Ascending aorta (tissue), 2 donors: ENCODE data around the gene C10orf90. TPM values are rescaled to one million over a fixed set of nuclear protein-coding genes. Genes with fewer than 3 reads are reported as not detected.

Source experiments
- DNase-seq, 2 donors: peaks; one replicate each; pipeline ENCODE4 v3.0.0-alpha.2; 2019; ENCODE audit warnings: low spot score in 2 of 2
- H3K27ac ChIP-seq, 2 donors: fragments of 200-600 bp; sonication (generic); one replicate each; pipeline ENCODE4 v1.5.1; 2016 to 2017; ENCODE audit warnings: mild to moderate bottlenecking in 1 of 2
- H3K27me3 ChIP-seq: fragments of 200-600 bp; sonication (generic); one replicate; pipeline ENCODE4 v1.5.1; 2017
- H3K36me3 ChIP-seq, 2 donors: fragments of 200-600 bp; sonication (generic); one replicate each; pipeline ENCODE4 v1.5.1; 2016
- H3K4me1 ChIP-seq, 2 donors: fragments of 200-600 bp; sonication (generic); one replicate each; pipeline ENCODE4 v1.5.1; 2016 to 2017; ENCODE audit warnings: mild to moderate bottlenecking in 1 of 2
- H3K4me3 ChIP-seq, 2 donors: fragments of 200-600 bp; sonication (generic); one replicate each; pipeline ENCODE4 v1.5.1; 2016 to 2017; ENCODE audit warnings: mild to moderate bottlenecking in 1 of 2
- H3K9me3 ChIP-seq, 2 donors: fragments of 200-600 bp; sonication (generic); one replicate each; pipeline ENCODE4 v1.5.1; 2016
- CTCF ChIP-seq, 3 experiments: fragments of 200-600 bp in 2 of 3; fragments of 450-650 bp in 1 of 3; sonication (generic) in 2 of 3; IDR thresholded peaks; one replicate each; pipeline ENCODE4 v1.5.1; 2016 to 2019; ENCODE audit warnings: antibody characterized with exemption in 3 of 3, mild to moderate bottlenecking in 1 of 3, moderate library complexity in 1 of 3
- intact Hi-C: fragments of 100-400 bp; cut with DNase I; formaldehyde crosslinking; loops from one replicate; pipeline ENCODE4 v1.15.1; 2023
- total RNA-seq: library from RNA; depleted of rRNA; stranded (reverse); fragments of >200 nt; gene quantifications from one replicate; pipeline ENCODE4 v1.1.0, GENCODE V29; 2016

C10orf90 gene
- total RNA-seq, 1 donor from 2014 or later, result not detected

GRCh38 chr10:126500866-126501265 is 169.6 kb downstream of the C10orf90 start:
- no peak for TF ChIP-seq CTCF (IDR thresholded peaks at IDR 0.05)
- intact Hi-C loops, result loop anchor here (5.0 kb wide), 2 partner anchors 114 to 634 kb away; partner anchors contain the start of gene ADAM12
- Histone ChIP-seq H3K4me3 (no peak overlapping the region), H3K27ac (no peak overlapping the region), H3K36me3 (no peaks in the 10 kb centered on the region), H3K4me1 (no peaks in the 10 kb centered on the region), H3K27me3 (no peaks in the 10 kb centered on the region), H3K9me3 (no peaks in the 10 kb centered on the region)
- no peak for DNase-seq

- Histone ChIP-seq H3K4me1 (no peaks in the 10 kb centered on the region), H3K27me3 (no peaks in the 10 kb centered on the region), H3K4me3 (no peak overlapping the region), H3K27ac (no peak overlapping the region), H3K36me3 (no peaks in the 10 kb centered on the region), H3K9me3 (no peaks in the 10 kb centered on the region)
- intact Hi-C loops, result loop anchor here (5.0 kb wide), 2 partner anchors 113 to 633 kb away; partner anchors contain the start of gene ADAM12
- no peak for DNase-seq
- TF ChIP-seq CTCF (IDR thresholded peaks at IDR 0.05), result no peak
Measured at GRCh38 chr10:126500185-126500584, 170.3 kb downstream of the C10orf90 start.

GRCh38 chr10:126499744-126500143 is 170.7 kb downstream of the C10orf90 start:
- Histone ChIP-seq H3K27me3 (no peaks in the 10 kb centered on the region), H3K9me3 (no peaks in the 10 kb centered on the region), H3K4me1 (no peaks in the 10 kb centered on the region), H3K36me3 (no peaks in the 10 kb centered on the region), H3K27ac (no peak overlapping the region), H3K4me3 (no peak overlapping the region)
- TF ChIP-seq CTCF (IDR thresholded peaks at IDR 0.05), result no peak
- intact Hi-C loops, result loop anchor here (5.0 kb wide), 2 partner anchors 112 to 632 kb away; partner anchors contain the start of gene ADAM12
- DNase-seq, result no peak

DNA sequence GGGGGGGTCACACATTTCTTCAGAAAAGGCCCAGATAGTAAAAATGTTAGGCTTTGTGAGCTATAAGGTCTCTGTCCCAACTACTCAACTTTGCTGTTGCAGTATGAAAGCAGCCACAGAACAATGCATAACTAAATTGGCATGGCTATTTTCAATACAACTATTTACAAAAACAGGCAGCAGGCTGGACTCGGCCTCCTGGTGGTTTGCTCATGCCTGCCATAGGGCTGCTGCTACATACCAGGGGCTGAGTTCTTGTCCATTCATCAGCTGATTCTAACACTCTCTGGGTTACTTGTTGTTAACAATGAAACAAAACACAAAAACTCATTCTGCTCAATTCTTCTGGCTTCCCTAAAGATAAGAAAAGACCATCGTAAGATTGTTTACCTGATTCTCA is 172.8 kb downstream of the C10orf90 start:
- H3K4me1 ChIP-seq, result no peaks in the 10 kb centered on the region
- H3K36me3 ChIP-seq, result no peaks in the 10 kb centered on the region
- H3K27ac ChIP-seq, result no peak overlapping the region
- intact Hi-C loops, result no loop called here
- H3K27me3 ChIP-seq, result no peaks in the 10 kb centered on the region
- no peak for DNase-seq
- H3K4me3 ChIP-seq, result no peak overlapping the region
- no peaks in the 10 kb centered on the region for H3K9me3 ChIP-seq
- TF ChIP-seq CTCF (IDR thresholded peaks at IDR 0.05), result no peak

- Histone ChIP-seq H3K27ac (no peak overlapping the region), H3K27me3 (no peaks in the 10 kb centered on the region), H3K4me3 (no peak overlapping the region), H3K9me3 (no peaks in the 10 kb centered on the region), H3K36me3 (no peaks in the 10 kb centered on the region), H3K4me1 (no peaks in the 10 kb centered on the region)
- no peak for TF ChIP-seq CTCF (IDR thresholded peaks at IDR 0.05)
- DNase-seq, result no peak
- intact Hi-C loops, result no loop called here
Measured at GRCh38 chr10:126496771-126497545, 173.5 kb downstream of the C10orf90 start.
